ENCODE data around the gene MCL1. TPM values are rescaled to one million over a fixed set of nuclear protein-coding genes. Genes with fewer than 3 reads are reported as not detected.

Gene MCL1
- total RNA-seq, 1 experiment from 2014 or later = 148 TPM

- Histone ChIP-seq H3K36me3 (peaks cover 4% of the 10 kb centered on the region), H3K27me3 (no peaks in the 10 kb centered on the region), H3K4me3 (no peak overlapping the region), H3K9me3 (no peaks in the 10 kb centered on the region)
- DNase-seq = no peak
Observed at GRCh38 chr1:150564051-150564991, 15.1 kb downstream of the MCL1 start.

- no peak overlapping the region for H3K4me3 ChIP-seq
- peak; percentile 83 for DNase-seq
- H3K36me3 ChIP-seq = peaks cover 4% of the 10 kb centered on the region
- no peaks in the 10 kb centered on the region for H3K27me3 ChIP-seq
- no peaks in the 10 kb centered on the region for H3K9me3 ChIP-seq
Observed at GRCh38 chr1:150563340-150564038, 15.9 kb downstream of the MCL1 start.

- H3K4me3 ChIP-seq = peak overlapping the region; percentile 54
- no peaks in the 10 kb centered on the region for H3K9me3 ChIP-seq
- peaks cover 4% of the 10 kb centered on the region for H3K36me3 ChIP-seq
- no peak for DNase-seq
- H3K27me3 ChIP-seq = no peaks in the 10 kb centered on the region
Observed at GRCh38 chr1:150562446-150563339, 16.7 kb downstream of the MCL1 start.

GRCh38 chr1:150561974-150562445, 17.4 kb downstream of the MCL1 start:
- peak overlapping the region; percentile 54 for H3K4me3 ChIP-seq
- H3K36me3 ChIP-seq = peaks cover 3% of the 10 kb centered on the region
- H3K9me3 ChIP-seq = no peaks in the 10 kb centered on the region
- DNase-seq = peak; percentile 96
- H3K27me3 ChIP-seq = no peaks in the 10 kb centered on the region

GRCh38 chr1:150561254-150561973, 18.0 kb downstream of the MCL1 start:
- peak; percentile 98 for DNase-seq
- Histone ChIP-seq H3K4me3 (peak overlapping the region; percentile 54), H3K9me3 (no peaks in the 10 kb centered on the region), H3K36me3 (peaks cover 2% of the 10 kb centered on the region), H3K27me3 (no peaks in the 10 kb centered on the region)

- H3K27me3 ChIP-seq = no peaks in the 10 kb centered on the region
- peak overlapping the region; percentile 54 for H3K4me3 ChIP-seq
- DNase-seq = peak; percentile 91
- no peaks in the 10 kb centered on the region for H3K9me3 ChIP-seq
- H3K36me3 ChIP-seq = peaks cover 4% of the 10 kb centered on the region
Observed at GRCh38 chr1:150560576-150561253, 18.7 kb downstream of the MCL1 start.

GRCh38 chr1:150560011-150560438, 19.4 kb downstream of the MCL1 start:
- no peaks in the 10 kb centered on the region for H3K9me3 ChIP-seq
- peaks cover 9% of the 10 kb centered on the region for H3K36me3 ChIP-seq
- H3K4me3 ChIP-seq = no peak overlapping the region
- DNase-seq = peak; percentile 55
- H3K27me3 ChIP-seq = no peaks in the 10 kb centered on the region

GRCh38 chr1:150559656-150560010, 19.8 kb downstream of the MCL1 start:
- DNase-seq = no peak
- no peak overlapping the region for H3K4me3 ChIP-seq
- peaks cover 9% of the 10 kb centered on the region for H3K36me3 ChIP-seq
- no peaks in the 10 kb centered on the region for H3K27me3 ChIP-seq
- H3K9me3 ChIP-seq = no peaks in the 10 kb centered on the region

- H3K27me3 ChIP-seq = no peaks in the 10 kb centered on the region
- DNase-seq = no peak
- peaks cover 9% of the 10 kb centered on the region for H3K36me3 ChIP-seq
- H3K4me3 ChIP-seq = no peak overlapping the region
- no peaks in the 10 kb centered on the region for H3K9me3 ChIP-seq
Observed at GRCh38 chr1:150558761-150559655, 20.4 kb downstream of the MCL1 start.

GRCh38 chr1:150558303-150558704, 21.1 kb downstream of the MCL1 start:
- no peak for DNase-seq
- H3K4me3 ChIP-seq = no peak overlapping the region

GRCh38 chr1:150557813-150558212, 21.6 kb downstream of the MCL1 start:
- Histone ChIP-seq H3K9me3 (no peaks in the 10 kb centered on the region), H3K36me3 (peaks cover 9% of the 10 kb centered on the region), H3K27me3 (no peaks in the 10 kb centered on the region), H3K4me3 (no peak overlapping the region)
- no peak for DNase-seq

More at GRCh38 chr1:150558303-150558704, 21.1 kb downstream of the MCL1 start:
- H3K27me3 ChIP-seq = no peaks in the 10 kb centered on the region
- no peaks in the 10 kb centered on the region for H3K9me3 ChIP-seq
- peaks cover 9% of the 10 kb centered on the region for H3K36me3 ChIP-seq

GRCh38 chr1:150557065-150557600, 22.3 kb downstream of the MCL1 start:
- Histone ChIP-seq H3K27me3 (no peaks in the 10 kb centered on the region), H3K9me3 (no peaks in the 10 kb centered on the region), H3K36me3 (peaks cover 9% of the 10 kb centered on the region), H3K4me3 (no peak overlapping the region)
- DNase-seq = no peak

GRCh38 chr1:150555971-150556865, 23.2 kb downstream of the MCL1 start:
- Histone ChIP-seq H3K4me3 (no peak overlapping the region), H3K36me3 (peaks cover 9% of the 10 kb centered on the region), H3K27me3 (no peaks in the 10 kb centered on the region), H3K9me3 (no peaks in the 10 kb centered on the region)
- no peak for DNase-seq

Measured in MG63 (cell line).